Caki2 (cell line): ENCODE data around the gene ACKR3. TPM values are rescaled to one million over a fixed set of nuclear protein-coding genes. Genes with fewer than 3 reads are reported as not detected.
A peak's percentile ranks its signal among the peaks of the same experiment; 100 is the strongest.

Experiments
- DNase-seq: peaks from one replicate; pipeline ENCODE4 v3.0.0-alpha.2; 2015; ENCODE audit warnings: low read depth
- in situ Hi-C: cut with HindIII; loops from 2 replicates; pipeline ENCODE4 v1.10.0; 2016; ENCODE audit warnings: low sequenced_read_pairs, low pct_unique_long_range_greater_than_20kb, mixed read lengths
- total RNA-seq: library from RNA; depleted of rRNA; stranded (reverse); fragments of >200 nt; shearing (Covaris generic); gene quantifications from 2 replicates; pipeline ENCODE4 v1.2.3, GENCODE V29; 2014; ENCODE audit warnings: low replicate concordance

The ACKR3 gene
- total RNA-seq, 1 experiment from 2014 or later, result 27.2 TPM

DNA sequence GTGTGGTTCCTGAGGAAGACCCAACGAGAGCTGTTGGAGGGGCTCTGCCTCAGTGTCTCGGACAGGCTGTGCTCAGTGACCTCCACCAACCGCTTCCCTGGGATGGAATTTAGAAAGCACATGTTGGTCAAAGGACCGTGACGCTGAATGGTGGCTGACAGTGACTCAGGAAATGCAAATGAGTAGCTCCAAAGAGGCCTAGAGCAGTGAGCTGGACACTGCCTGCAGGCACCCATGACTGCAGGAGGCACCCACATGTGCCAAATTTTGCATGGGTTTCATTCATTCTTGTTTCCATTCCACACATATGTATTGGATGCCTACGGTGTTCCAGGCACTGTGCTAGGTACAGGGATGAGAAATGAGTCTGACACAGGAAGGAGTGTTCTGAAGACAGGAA, 46.4 kb downstream of the ACKR3 start:
- in situ Hi-C loops, result no loop called here
- DNase-seq, result peak; percentile 30

DNA sequence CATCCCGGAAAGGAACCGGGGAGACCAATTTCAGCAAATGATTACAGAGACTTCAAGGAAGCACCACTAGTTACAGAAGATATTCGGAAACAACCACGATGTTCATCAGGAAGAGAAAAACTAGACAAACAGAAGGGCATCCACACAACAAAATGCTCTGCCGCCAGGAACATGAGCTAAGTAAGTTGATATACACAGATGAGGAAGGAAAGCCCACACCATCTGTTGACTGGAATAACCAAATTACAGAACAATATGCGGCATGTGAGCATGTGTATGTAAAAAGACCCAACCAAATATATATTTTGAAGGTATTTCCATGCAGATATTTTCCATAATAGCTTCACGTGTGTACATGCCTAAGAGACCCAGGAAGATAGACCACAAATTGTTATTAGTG, 47.0 kb downstream of the ACKR3 start:
- in situ Hi-C loops, result no loop called here
- DNase-seq, result no peak

DNA sequence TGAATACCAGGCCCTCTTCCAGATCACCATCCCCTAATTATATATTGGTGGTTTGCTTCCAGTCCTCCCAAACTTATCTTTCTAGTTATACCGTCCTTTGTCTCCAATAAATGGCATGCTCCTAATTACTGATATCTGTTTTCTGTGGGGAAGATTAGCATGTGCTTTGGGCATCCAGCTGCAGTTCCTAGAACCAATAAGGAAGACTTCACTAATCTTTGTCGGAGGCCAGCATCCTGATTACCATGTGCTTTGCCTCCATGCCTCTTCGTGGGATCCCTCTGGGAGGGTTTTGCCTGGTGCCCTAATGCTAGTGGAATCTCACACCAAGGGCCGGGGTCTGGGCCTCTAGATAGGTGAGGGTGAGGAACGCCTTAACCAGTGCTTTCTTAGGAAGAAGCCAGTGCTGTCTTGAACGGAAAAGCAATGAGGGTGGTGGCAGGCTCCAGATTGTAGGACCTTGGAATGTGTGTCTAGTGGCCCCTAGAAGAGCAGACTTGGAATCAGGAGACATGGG, 47.7 kb downstream of the ACKR3 start:
- no peak for DNase-seq
- in situ Hi-C loops, result no loop called here

DNA sequence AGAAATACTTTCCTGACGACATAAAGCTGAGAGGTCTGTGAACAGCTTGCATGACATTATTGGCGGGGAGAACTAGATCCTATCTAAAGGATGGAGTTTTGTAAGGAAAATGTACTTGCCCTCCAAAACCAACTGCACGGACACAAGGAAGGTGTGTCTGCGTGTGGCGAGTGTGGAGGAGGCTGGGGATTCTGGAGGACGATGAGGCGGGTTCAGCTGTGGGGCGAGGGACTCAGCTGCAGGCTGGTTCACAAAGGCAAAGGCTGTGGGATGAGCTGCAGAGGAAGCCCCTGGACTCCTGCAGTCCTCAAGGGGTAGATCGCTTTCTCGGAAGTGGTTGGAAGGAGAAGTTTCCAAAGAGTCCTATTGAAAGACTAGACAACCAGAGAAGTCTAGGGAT, 48.2 kb downstream of the ACKR3 start:
- in situ Hi-C loops, result no loop called here
- DNase-seq, result no peak

- in situ Hi-C loops, result no loop called here
- no peak for DNase-seq
These were observed 48.7 kb downstream of the ACKR3 start for GRCh38 chr2:236618370-236618769.

DNA sequence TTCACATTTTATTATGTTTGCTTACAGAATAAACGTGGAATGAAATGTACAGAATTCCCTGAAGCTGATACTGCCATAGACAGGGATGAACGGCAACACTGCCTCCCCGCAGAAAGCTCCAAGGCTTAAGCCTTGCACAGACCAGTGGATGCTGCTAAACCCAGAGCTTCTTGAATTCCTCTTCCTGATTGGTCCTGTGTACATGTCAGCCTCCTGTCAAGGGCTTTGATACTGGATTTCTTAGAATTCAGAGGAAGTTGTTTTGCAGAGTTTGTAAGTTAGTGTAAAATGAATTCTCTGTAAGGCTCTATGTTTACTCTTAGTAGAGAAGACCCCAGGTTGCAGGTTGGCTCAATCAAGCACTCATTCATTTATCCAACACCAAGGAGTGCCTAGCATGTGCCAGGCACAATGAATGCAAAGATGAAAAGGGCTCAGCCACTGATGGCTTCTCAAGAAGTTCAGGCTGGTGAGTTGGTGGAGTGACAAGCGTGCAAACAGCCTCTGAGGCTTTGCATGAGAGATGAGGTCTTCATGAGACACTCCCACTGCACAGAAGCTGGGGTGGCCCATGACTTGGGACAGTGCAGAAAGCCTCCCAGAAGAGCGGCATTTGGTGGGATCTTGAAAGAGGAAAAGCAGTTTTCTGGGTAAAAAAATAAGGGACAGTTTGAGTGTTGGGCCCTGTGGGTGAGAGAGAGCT, 50.4 kb downstream of the ACKR3 start:
- no peak for DNase-seq
- in situ Hi-C loops, result no loop called here

DNA sequence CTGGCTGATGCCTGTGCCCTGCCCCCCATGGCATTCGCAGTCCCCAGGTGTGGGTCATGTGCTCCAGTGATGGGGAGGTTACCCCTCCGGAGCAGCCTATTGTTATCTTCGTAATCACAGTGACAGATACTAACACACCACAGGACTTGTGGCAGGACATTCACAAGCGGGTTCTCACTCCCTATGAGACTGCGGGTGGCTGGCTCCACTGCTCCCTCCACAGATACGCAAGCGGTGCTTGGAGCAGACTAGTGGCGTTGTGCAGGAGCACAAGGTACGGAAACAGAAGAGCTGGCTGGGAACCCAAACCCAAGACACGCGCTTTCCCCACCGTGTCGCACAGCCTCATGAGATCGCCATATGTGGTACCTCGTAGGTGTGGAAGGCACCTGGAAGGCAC, 52.2 kb downstream of the ACKR3 start:
- in situ Hi-C loops, result no loop called here
- DNase-seq, result no peak

GRCh38 chr2:236622201-236622600, 52.6 kb downstream of the ACKR3 start:
- no peak for DNase-seq
- in situ Hi-C loops, result no loop called here

DNA sequence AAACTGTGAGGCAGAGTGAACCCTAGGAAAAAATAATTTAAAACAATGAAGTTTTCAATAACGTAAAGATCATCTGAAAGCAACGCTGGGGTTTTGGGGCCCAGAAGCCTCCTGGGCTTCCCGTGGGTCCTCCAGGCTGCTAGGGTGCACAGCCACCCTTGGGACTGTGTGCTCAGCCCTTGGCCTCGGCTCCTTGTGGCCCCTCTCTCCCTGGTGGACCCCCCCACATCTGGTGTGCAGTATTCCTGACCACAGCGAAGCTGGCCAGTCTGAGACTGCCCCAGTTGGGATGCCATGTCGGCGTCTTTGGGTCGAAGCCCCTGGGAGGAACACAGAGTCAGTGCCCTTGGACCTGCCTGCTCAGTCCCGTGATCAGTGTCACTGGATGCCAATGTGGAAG, 53.0 kb downstream of the ACKR3 start:
- in situ Hi-C loops, result no loop called here
- no peak for DNase-seq

DNA sequence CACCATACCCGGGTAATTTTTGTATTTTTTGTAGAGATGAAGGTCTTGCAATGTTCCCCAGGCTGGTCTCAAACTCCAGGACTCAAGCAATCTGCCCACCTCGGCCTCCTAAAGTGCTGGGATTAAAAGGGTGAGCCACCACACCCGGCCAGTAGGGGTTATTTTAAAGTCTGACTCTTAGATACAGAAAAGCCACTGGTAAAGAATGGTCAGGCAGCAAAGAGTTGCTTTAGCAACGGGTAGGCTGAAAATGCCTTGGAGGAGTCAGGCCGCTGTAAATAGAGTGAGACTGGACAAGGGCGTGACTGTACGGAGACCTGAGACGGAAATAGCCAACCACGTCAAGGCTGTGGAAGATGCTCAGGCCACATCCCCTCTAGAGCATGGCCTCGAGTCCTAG, 54.2 kb downstream of the ACKR3 start:
- DNase-seq, result no peak
- in situ Hi-C loops, result no loop called here

DNA sequence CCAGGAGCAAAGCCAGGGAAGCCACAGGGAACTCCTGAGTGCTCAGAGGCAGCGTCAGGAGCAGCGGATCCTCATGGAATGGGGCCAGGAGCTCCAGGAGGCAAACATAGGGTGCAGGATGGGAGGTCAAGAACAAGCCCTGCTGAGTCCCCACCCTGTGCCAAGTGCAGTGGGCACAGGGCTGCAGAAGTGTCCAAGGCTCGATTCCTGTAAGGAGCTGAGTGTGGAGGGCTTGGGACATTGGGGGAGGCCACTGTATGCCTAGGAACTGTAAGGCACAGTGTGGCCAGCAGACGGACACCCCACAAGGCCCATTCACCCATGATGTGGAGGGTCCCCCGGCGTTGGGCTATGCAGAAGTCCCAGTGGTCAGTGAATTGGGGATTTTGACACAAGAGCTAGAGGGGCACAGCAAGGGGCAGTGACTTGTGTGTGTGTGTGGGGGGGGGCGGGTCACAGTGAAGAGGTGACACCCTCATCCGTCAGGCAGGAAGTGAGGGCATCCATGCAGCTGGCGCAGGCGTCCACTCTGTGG, 55.6 kb downstream of the ACKR3 start:
- in situ Hi-C loops, result no loop called here

DNA sequence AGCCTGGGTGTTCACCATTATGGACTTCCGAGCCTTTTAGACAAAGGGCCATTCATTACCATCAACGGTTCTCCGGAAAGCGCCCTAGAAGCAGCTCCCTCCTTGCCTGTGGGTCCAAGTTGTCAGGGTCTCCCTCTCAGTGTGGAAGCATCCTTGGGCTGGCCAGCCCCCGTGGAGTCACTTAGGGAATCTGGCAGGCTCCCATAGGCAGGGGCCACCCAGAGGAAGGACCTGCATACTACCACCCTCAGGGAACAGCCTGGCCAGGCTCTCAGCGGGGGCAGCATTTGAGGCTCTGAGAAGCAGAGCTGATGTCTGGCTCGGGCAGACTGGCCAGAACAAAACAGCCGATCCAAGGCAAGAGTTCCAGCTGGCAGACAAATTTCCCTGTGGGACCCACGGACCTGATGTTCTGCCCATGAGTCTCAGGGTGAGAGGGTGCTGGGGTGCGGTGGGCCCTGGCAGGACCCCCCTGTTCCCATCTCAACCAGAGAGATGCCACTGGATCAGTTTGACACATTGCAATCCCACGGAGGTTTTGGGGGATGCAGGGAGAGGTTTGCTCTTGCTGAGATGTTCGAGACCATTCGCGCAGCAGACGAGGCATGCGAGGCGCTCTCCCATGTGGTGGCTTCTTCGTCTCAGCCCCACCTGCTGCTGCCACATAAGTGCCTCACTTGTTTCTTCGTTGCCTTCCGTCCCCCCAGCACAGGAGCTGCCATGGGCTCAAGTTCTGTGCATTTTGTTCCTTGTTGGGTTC, 56.9 kb downstream of the ACKR3 start:
- in situ Hi-C loops, result no loop called here
- DNase-seq, result no peak

More for the DNA sequence above, 55.6 kb downstream of the ACKR3 start:
- no peak for DNase-seq

DNA sequence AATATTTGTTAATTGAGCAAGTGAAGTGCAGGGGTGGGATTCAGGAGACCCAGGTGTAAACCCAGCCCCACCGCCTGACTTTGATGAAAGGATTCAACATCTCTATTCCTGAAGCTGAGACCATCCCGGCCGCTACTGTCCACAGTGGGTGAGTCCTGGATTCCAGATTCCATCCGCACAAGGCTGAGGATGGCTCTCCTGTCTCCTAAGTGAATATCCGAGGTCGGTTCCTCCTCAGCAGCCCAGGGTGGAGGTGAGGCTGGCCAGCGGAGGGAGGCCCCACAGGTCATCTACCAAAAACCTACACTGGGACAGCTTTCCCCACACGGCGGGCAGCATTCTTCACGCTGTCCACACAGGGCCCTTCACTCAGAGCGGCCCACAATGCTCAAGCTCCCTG, 57.6 kb downstream of the ACKR3 start:
- no peak for DNase-seq
- in situ Hi-C loops, result no loop called here

DNA sequence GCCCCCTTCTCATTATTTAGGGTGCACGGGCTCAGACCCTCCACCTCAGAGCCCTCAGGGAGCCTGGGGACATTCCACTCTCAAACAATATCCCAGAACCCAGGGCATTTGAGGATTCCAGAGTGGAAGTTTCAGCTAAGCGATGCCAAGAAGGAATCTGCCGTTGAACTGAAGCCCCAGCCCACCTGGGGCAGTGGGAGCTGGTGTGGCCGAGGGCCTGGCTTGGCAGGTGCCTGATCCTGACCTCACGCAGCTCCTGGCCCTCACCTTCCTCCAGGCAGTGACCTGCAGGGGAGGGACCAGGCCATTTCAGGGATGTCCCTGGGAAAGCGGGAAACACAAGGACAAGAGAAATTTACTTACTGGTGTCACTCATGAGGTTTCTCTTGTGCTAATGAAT, 58.2 kb downstream of the ACKR3 start:
- in situ Hi-C loops, result no loop called here
- no peak for DNase-seq

- no peak for DNase-seq
- in situ Hi-C loops, result no loop called here
These were observed 58.8 kb downstream of the ACKR3 start for GRCh38 chr2:236628256-236628901.

DNA sequence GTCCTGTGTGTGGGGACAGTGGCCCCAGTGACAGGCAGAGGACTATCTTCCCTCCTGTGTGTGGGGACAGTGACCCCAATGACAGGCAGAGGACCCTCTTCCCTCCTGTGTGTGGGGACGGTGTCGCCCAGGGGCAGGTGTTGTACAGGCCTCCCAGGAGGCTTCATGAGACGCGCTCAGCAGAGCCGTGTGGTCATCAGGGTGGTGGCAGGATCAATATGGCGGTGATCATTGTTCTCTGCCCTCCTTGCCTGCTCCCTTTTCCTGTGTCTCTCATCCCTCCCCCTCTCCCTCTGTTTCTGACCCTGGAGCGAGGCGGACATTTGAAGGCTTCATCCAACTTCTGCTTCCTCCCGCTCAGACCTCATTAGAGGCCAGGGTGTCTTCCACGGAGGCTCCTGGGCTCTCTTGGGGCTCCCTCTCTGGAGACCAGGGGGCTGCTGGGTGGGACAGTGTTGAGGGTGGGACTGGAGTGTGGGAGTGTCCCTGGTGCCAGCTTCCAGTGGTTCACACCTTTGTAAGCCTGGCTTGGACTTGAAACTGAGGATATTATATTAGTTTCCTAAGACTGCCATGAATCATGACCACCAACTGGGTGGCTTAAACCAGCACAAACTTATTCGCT, 59.5 kb downstream of the ACKR3 start:
- in situ Hi-C loops, result no loop called here
- DNase-seq, result no peak

DNA sequence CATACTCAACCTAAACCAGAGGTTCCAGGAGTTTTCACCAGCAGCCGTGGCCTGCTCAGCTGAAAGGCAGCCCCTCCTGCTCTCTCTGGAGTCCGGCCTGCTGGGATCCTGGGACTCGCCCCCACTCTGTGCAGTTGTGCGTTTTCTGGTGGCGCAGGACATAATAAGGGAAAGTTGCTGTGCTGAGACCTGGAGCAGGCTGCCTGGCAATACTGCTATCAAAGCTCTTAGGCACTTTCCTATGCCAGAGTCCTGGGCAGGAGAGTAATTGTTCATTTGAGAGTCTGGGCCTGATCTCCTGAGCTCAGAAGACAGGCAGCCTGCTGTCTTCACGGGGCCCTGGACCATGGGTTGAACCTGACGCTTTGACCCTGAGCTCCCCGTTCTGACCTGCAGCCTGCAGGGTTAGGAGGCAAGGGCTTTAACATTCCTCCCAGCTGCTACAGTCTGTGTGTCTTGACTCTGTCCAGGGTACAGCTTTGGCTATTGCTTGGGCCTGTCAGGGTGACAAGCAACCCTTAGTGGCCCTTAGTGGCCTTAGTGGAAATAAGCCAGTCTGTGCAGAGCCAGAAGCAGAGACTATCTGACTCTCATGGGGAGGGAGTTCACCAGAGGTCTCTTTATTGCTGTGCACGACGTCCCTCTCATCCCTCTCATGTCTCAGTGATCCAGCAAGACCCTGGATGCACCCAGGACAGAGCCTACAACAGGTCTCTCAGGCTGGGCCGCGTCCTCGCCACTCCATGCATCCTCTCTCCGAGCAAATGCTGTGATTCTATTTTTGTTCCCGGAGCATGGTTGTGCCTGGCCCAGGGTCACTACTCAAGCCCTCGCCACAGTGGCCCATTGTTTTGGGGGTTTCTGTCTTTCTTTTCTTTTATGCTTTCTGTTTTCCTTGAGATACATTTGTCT, 60.6 kb downstream of the ACKR3 start:
- in situ Hi-C loops, result no loop called here
- DNase-seq, result no peak
